VCaP (cell line): ENCODE data around the gene KCNMA1.

Experiments used
- H3K27ac ChIP-seq: fragments of 450-650 bp; 2 replicates; pipeline ENCODE4 v1.5.1; 2017
- CTCF ChIP-seq: fragments of 450-650 bp; conservative IDR thresholded peaks from 2 replicates; pipeline ENCODE4 v1.5.1; 2017; ENCODE audit warnings: mild to moderate bottlenecking, moderate library complexity

Gene KCNMA1

GRCh38 chr10:77553311-77553710 is 84.3 kb downstream of the KCNMA1 start:
- no peak for TF ChIP-seq CTCF
- no peak overlapping the region for H3K27ac ChIP-seq

DNA sequence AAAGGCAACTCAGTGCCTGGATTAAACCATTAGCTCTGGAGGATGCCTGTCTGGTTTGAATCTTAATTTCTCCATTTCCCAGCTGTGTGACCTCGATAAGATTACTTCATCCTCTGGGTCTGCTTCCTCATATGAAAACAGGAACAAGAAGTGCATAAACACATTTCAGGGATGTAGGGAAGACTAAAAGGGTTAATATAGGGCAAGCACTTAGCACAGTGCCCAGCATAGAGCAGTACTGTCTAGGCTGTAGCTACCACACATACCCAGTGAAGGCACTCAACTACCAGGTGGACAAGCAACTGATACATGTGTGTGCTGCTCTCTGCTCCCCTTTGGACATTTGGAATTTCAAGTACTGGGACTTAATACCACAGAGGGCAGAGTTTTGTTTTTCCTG is 85.4 kb downstream of the KCNMA1 start:
- no peak overlapping the region for H3K27ac ChIP-seq
- TF ChIP-seq CTCF: no peak

- no peak overlapping the region for H3K27ac ChIP-seq
- no peak for TF ChIP-seq CTCF
Observed at GRCh38 chr10:77550378-77550777, 87.2 kb downstream of the KCNMA1 start.

DNA sequence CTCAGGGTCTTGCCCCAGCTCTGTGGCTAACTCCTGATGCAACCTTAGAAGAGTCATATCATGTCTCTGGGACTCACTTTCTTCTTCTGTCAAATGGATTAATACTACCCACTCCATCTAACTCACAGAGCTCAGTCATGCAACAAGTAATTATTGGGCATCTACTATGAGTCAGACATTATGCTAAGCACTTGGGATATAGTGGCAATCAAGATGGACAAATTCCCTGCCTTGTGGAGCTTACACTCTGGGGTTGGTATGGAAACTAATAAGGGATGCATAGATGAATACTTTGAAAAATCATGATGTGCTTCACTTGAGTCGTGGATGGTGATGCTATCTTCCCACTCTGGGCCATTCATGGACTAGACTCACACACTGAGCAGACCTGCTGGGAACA is 88.9 kb downstream of the KCNMA1 start:
- H3K27ac ChIP-seq: no peak overlapping the region
- no peak for TF ChIP-seq CTCF

GRCh38 chr10:77548157-77548556 is 89.5 kb downstream of the KCNMA1 start:
- TF ChIP-seq CTCF: no peak
- H3K27ac ChIP-seq: no peak overlapping the region

DNA sequence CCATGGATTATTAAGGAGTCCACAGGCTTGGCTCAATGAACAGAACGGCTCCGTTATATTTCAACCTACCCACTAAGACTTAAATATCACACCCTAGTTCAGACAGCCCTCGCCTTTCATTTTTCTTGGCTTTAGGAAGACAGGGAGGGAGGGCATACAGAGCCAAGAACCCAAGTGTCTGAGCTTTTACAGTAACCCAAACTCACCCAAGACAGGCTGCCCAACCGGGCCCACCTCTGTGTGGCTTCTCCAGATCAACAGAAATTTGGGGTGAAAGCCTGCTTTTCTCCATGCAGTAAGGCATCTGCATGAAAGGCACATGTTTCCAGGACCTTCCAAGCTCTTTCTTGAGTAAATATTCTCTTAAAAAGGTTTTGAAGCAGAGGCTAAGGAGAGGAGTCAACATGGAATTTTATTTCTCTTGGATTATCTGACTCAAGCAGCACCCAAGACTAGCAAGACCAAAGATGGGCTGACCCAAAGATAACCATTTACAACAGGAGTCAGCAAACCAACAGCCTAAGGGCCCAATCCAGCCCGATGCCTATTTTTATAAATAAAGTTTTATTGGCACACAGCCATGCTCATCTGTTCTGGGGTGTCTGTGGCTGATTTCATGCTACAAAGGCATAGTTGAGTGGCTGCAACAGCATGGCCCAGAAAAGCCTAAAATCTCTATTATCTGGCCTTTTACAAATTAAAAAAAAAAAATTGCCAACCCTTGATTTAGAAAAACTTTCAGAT is 90.1 kb downstream of the KCNMA1 start:
- no peak overlapping the region for H3K27ac ChIP-seq
- no peak for TF ChIP-seq CTCF

- no peak for TF ChIP-seq CTCF
- H3K27ac ChIP-seq: no peak overlapping the region
Observed at GRCh38 chr10:77546042-77546441, 91.6 kb downstream of the KCNMA1 start.
